Measurements from ENCODE around the gene IP6K3.

IP6K3 gene

GRCh38 chr6:33785778-33786177, 39.1 kb upstream of the IP6K3 start:
- Histone ChIP-seq H3K4me3 (ENCODE audit: low read length) (no peak overlapping the region), H3K9ac (ENCODE audit: low read length) (no peak overlapping the region), H3K36me3 (ENCODE audit: control insufficient read depth, insufficient read depth, low read length) (peaks cover 6% of the 10 kb centered on the region), H3K4me1 (ENCODE audit: control insufficient read depth, insufficient read depth, low read length) (peaks cover 20% of the 10 kb centered on the region), H3K27me3 (ENCODE audit: control insufficient read depth, insufficient read depth, low read length) (no peaks in the 10 kb centered on the region), H3K9me3 (ENCODE audit: control insufficient read depth, low read length) (no peaks in the 10 kb centered on the region)

GRCh38 chr6:33784787-33785186, 38.1 kb upstream of the IP6K3 start:
- Histone ChIP-seq H3K4me1 (ENCODE audit: control insufficient read depth, insufficient read depth, low read length) (peaks cover 20% of the 10 kb centered on the region), H3K36me3 (ENCODE audit: control insufficient read depth, insufficient read depth, low read length) (peaks cover 14% of the 10 kb centered on the region)

GRCh38 chr6:33783781-33784520, 37.2 kb upstream of the IP6K3 start:
- H3K9me3 ChIP-seq (ENCODE audit: control insufficient read depth, low read length): no peaks in the 10 kb centered on the region
- H3K4me1 ChIP-seq (ENCODE audit: control insufficient read depth, insufficient read depth, low read length): peaks cover 20% of the 10 kb centered on the region
- H3K27me3 ChIP-seq (ENCODE audit: control insufficient read depth, insufficient read depth, low read length): no peaks in the 10 kb centered on the region
- H3K9ac ChIP-seq (ENCODE audit: low read length): no peak overlapping the region
- H3K4me3 ChIP-seq (ENCODE audit: low read length): no peak overlapping the region
- peaks cover 20% of the 10 kb centered on the region for H3K36me3 ChIP-seq (ENCODE audit: control insufficient read depth, insufficient read depth, low read length)

More at GRCh38 chr6:33784787-33785186, 38.1 kb upstream of the IP6K3 start:
- Histone ChIP-seq H3K9ac (ENCODE audit: low read length) (no peak overlapping the region), H3K27me3 (ENCODE audit: control insufficient read depth, insufficient read depth, low read length) (no peaks in the 10 kb centered on the region), H3K4me3 (ENCODE audit: low read length) (no peak overlapping the region), H3K9me3 (ENCODE audit: control insufficient read depth, low read length) (no peaks in the 10 kb centered on the region)

- H3K9ac ChIP-seq (ENCODE audit: low read length): no peak overlapping the region
- peaks cover 27% of the 10 kb centered on the region for H3K36me3 ChIP-seq (ENCODE audit: control insufficient read depth, insufficient read depth, low read length)
- peaks cover 16% of the 10 kb centered on the region for H3K4me1 ChIP-seq (ENCODE audit: control insufficient read depth, insufficient read depth, low read length)
- H3K4me3 ChIP-seq (ENCODE audit: low read length): no peak overlapping the region
- no peaks in the 10 kb centered on the region for H3K27me3 ChIP-seq (ENCODE audit: control insufficient read depth, insufficient read depth, low read length)
- H3K9me3 ChIP-seq (ENCODE audit: control insufficient read depth, low read length): no peaks in the 10 kb centered on the region
Measured at GRCh38 chr6:33782561-33782960, 35.9 kb upstream of the IP6K3 start.

GRCh38 chr6:33781131-33781975, 34.6 kb upstream of the IP6K3 start:
- Histone ChIP-seq H3K36me3 (ENCODE audit: control insufficient read depth, insufficient read depth, low read length) (peaks cover 33% of the 10 kb centered on the region), H3K4me3 (ENCODE audit: low read length) (no peak overlapping the region), H3K9me3 (ENCODE audit: control insufficient read depth, low read length) (no peaks in the 10 kb centered on the region), H3K27me3 (ENCODE audit: control insufficient read depth, insufficient read depth, low read length) (no peaks in the 10 kb centered on the region), H3K4me1 (ENCODE audit: control insufficient read depth, insufficient read depth, low read length) (peaks cover 5% of the 10 kb centered on the region), H3K9ac (ENCODE audit: low read length) (no peak overlapping the region)

- Histone ChIP-seq H3K9me3 (ENCODE audit: control insufficient read depth, low read length) (no peaks in the 10 kb centered on the region), H3K4me1 (ENCODE audit: control insufficient read depth, insufficient read depth, low read length) (no peaks in the 10 kb centered on the region), H3K36me3 (ENCODE audit: control insufficient read depth, insufficient read depth, low read length) (peaks cover 43% of the 10 kb centered on the region), H3K27me3 (ENCODE audit: control insufficient read depth, insufficient read depth, low read length) (no peaks in the 10 kb centered on the region), H3K4me3 (ENCODE audit: low read length) (no peak overlapping the region), H3K9ac (ENCODE audit: low read length) (no peak overlapping the region)
Measured at GRCh38 chr6:33779895-33780294, 33.2 kb upstream of the IP6K3 start.

GRCh38 chr6:33779290-33779689, 32.6 kb upstream of the IP6K3 start:
- Histone ChIP-seq H3K27me3 (ENCODE audit: control insufficient read depth, insufficient read depth, low read length) (no peaks in the 10 kb centered on the region), H3K4me1 (ENCODE audit: control insufficient read depth, insufficient read depth, low read length) (no peaks in the 10 kb centered on the region), H3K9ac (ENCODE audit: low read length) (no peak overlapping the region), H3K36me3 (ENCODE audit: control insufficient read depth, insufficient read depth, low read length) (peaks cover 48% of the 10 kb centered on the region), H3K9me3 (ENCODE audit: control insufficient read depth, low read length) (no peaks in the 10 kb centered on the region), H3K4me3 (ENCODE audit: low read length) (no peak overlapping the region)

GRCh38 chr6:33778444-33779121, 31.9 kb upstream of the IP6K3 start:
- H3K9me3 ChIP-seq (ENCODE audit: control insufficient read depth, low read length): no peaks in the 10 kb centered on the region
- H3K36me3 ChIP-seq (ENCODE audit: control insufficient read depth, insufficient read depth, low read length): peaks cover 48% of the 10 kb centered on the region
- no peak overlapping the region for H3K9ac ChIP-seq (ENCODE audit: low read length)
- no peaks in the 10 kb centered on the region for H3K4me1 ChIP-seq (ENCODE audit: control insufficient read depth, insufficient read depth, low read length)
- H3K4me3 ChIP-seq (ENCODE audit: low read length): no peak overlapping the region
- H3K27me3 ChIP-seq (ENCODE audit: control insufficient read depth, insufficient read depth, low read length): no peaks in the 10 kb centered on the region

- Histone ChIP-seq H3K27me3 (ENCODE audit: control insufficient read depth, insufficient read depth, low read length) (no peaks in the 10 kb centered on the region), H3K36me3 (ENCODE audit: control insufficient read depth, insufficient read depth, low read length) (peaks cover 49% of the 10 kb centered on the region), H3K9ac (ENCODE audit: low read length) (no peak overlapping the region), H3K4me1 (ENCODE audit: control insufficient read depth, insufficient read depth, low read length) (peaks cover 3% of the 10 kb centered on the region), H3K9me3 (ENCODE audit: control insufficient read depth, low read length) (no peaks in the 10 kb centered on the region), H3K4me3 (ENCODE audit: low read length) (no peak overlapping the region)
Measured at GRCh38 chr6:33777398-33778388, 31.0 kb upstream of the IP6K3 start.

GRCh38 chr6:33776764-33777163, 30.1 kb upstream of the IP6K3 start:
- H3K4me1 ChIP-seq (ENCODE audit: control insufficient read depth, insufficient read depth, low read length): peaks cover 13% of the 10 kb centered on the region
- peaks cover 54% of the 10 kb centered on the region for H3K36me3 ChIP-seq (ENCODE audit: control insufficient read depth, insufficient read depth, low read length)
- no peak overlapping the region for H3K4me3 ChIP-seq (ENCODE audit: low read length)
- no peaks in the 10 kb centered on the region for H3K27me3 ChIP-seq (ENCODE audit: control insufficient read depth, insufficient read depth, low read length)
- H3K9ac ChIP-seq (ENCODE audit: low read length): no peak overlapping the region
- no peaks in the 10 kb centered on the region for H3K9me3 ChIP-seq (ENCODE audit: control insufficient read depth, low read length)

- H3K27me3 ChIP-seq (ENCODE audit: control insufficient read depth, insufficient read depth, low read length): no peaks in the 10 kb centered on the region
- H3K36me3 ChIP-seq (ENCODE audit: control insufficient read depth, insufficient read depth, low read length): peaks cover 54% of the 10 kb centered on the region
- H3K4me3 ChIP-seq (ENCODE audit: low read length): no peak overlapping the region
- H3K4me1 ChIP-seq (ENCODE audit: control insufficient read depth, insufficient read depth, low read length): peaks cover 15% of the 10 kb centered on the region
- no peaks in the 10 kb centered on the region for H3K9me3 ChIP-seq (ENCODE audit: control insufficient read depth, low read length)
- no peak overlapping the region for H3K9ac ChIP-seq (ENCODE audit: low read length)
Measured at GRCh38 chr6:33776186-33776585, 29.5 kb upstream of the IP6K3 start.

All from mucosa of stomach (tissue), 1 donor.